Smooth muscle cell of the brain vasculature (primary cell): ENCODE data around the gene SH3BP4.

ENCODE experiments used
- DNase-seq: peaks from one replicate; pipeline ENCODE4 v3.0.0-alpha.2; 2012; ENCODE audit warnings: low read depth, low spot score

The SH3BP4 gene

GRCh38 chr2:234967201-234967869 is 15.5 kb downstream of the SH3BP4 start:
- no peak for DNase-seq

- DNase-seq, result no peak
These were observed 16.0 kb downstream of the SH3BP4 start for GRCh38 chr2:234967870-234968208.

GRCh38 chr2:234968631-234969305 is 17.0 kb downstream of the SH3BP4 start:
- DNase-seq, result no peak

- DNase-seq, result no peak
These were observed 17.7 kb downstream of the SH3BP4 start for GRCh38 chr2:234969306-234970098.

GRCh38 chr2:234970099-234970440 is 18.3 kb downstream of the SH3BP4 start:
- no peak for DNase-seq

GRCh38 chr2:234970477-234970882 is 18.7 kb downstream of the SH3BP4 start:
- DNase-seq, result no peak

GRCh38 chr2:234971496-234971895 is 19.7 kb downstream of the SH3BP4 start:
- DNase-seq, result peak; percentile 75

- DNase-seq, result no peak
These were observed 21.2 kb downstream of the SH3BP4 start for GRCh38 chr2:234973008-234973407.

- no peak for DNase-seq
These were observed 22.9 kb downstream of the SH3BP4 start for GRCh38 chr2:234974501-234975385.

GRCh38 chr2:234975611-234976010 is 23.8 kb downstream of the SH3BP4 start:
- no peak for DNase-seq

- no peak for DNase-seq
These were observed 24.8 kb downstream of the SH3BP4 start for GRCh38 chr2:234976479-234977227.

- DNase-seq, result no peak
These were observed 25.4 kb downstream of the SH3BP4 start for GRCh38 chr2:234977228-234977679.

GRCh38 chr2:234978466-234979203 is 26.8 kb downstream of the SH3BP4 start:
- DNase-seq, result no peak

- DNase-seq, result no peak
These were observed 27.7 kb downstream of the SH3BP4 start for GRCh38 chr2:234979204-234980167.

- no peak for DNase-seq
These were observed 28.8 kb downstream of the SH3BP4 start for GRCh38 chr2:234980451-234981187.

GRCh38 chr2:234981197-234982095 is 29.6 kb downstream of the SH3BP4 start:
- DNase-seq, result peak; percentile 82

GRCh38 chr2:234982096-234982834 is 30.4 kb downstream of the SH3BP4 start:
- DNase-seq, result no peak
